ENCODE measurements around the gene MYCN.

MYCN gene

GRCh38 chr2:15956230-15956629 lies 15.9 kb downstream of the MYCN start:
- TF ChIP-seq MAX (IDR thresholded peaks at IDR 0.05) (no peak), ZBTB7A (IDR thresholded peaks at IDR 0.05; ENCODE audit: low read depth) (no peak), EGR1 (IDR thresholded peaks at IDR 0.05) (no peak), YY1 (IDR thresholded peaks at IDR 0.05; ENCODE audit: low read depth) (no peak), NFIC (IDR thresholded peaks at IDR 0.05) (no peak), CEBPB (IDR thresholded peaks at IDR 0.05) (no peak), EP300 (IDR thresholded peaks at IDR 0.05; ENCODE audit: borderline replicate concordance) (no peak), RAD21 (IDR thresholded peaks at IDR 0.05; ENCODE audit: low read depth) (no peak), TAF1 (IDR thresholded peaks at IDR 0.05; ENCODE audit: low read depth) (no peak), USF1 (IDR thresholded peaks at IDR 0.05) (no peak), TEAD4 (IDR thresholded peaks at IDR 0.05) (no peak), REST (IDR thresholded peaks at IDR 0.05; ENCODE audit: low read depth) (no peak), CREB1 (IDR thresholded peaks at IDR 0.05; ENCODE audit: low read depth) (no peak), TCF12 (IDR thresholded peaks at IDR 0.05; ENCODE audit: low read depth) (no peak), FOXM1 (IDR thresholded peaks at IDR 0.05; ENCODE audit: borderline replicate concordance, low read depth) (no peak)

- TF ChIP-seq EP300 (IDR thresholded peaks at IDR 0.05; ENCODE audit: borderline replicate concordance) (no peak), NFIC (IDR thresholded peaks at IDR 0.05) (no peak), EGR1 (IDR thresholded peaks at IDR 0.05) (no peak), RAD21 (IDR thresholded peaks at IDR 0.05; ENCODE audit: low read depth) (no peak), TEAD4 (IDR thresholded peaks at IDR 0.05) (no peak), CREB1 (IDR thresholded peaks at IDR 0.05; ENCODE audit: low read depth) (no peak), REST (IDR thresholded peaks at IDR 0.05; ENCODE audit: low read depth) (no peak), USF1 (IDR thresholded peaks at IDR 0.05) (no peak), FOXM1 (IDR thresholded peaks at IDR 0.05; ENCODE audit: borderline replicate concordance, low read depth) (no peak), TAF1 (IDR thresholded peaks at IDR 0.05; ENCODE audit: low read depth) (no peak), ZBTB7A (IDR thresholded peaks at IDR 0.05; ENCODE audit: low read depth) (no peak), TCF12 (IDR thresholded peaks at IDR 0.05; ENCODE audit: low read depth) (no peak), YY1 (IDR thresholded peaks at IDR 0.05; ENCODE audit: low read depth) (no peak)
These were observed 16.7 kb downstream of the MYCN start for GRCh38 chr2:15956751-15957736.

- TF ChIP-seq NFIC (IDR thresholded peaks at IDR 0.05) (no peak), FOXM1 (IDR thresholded peaks at IDR 0.05; ENCODE audit: borderline replicate concordance, low read depth) (no peak), ZBTB7A (IDR thresholded peaks at IDR 0.05; ENCODE audit: low read depth) (no peak), YY1 (IDR thresholded peaks at IDR 0.05; ENCODE audit: low read depth) (no peak), CREB1 (IDR thresholded peaks at IDR 0.05; ENCODE audit: low read depth) (no peak), MAX (IDR thresholded peaks at IDR 0.05) (no peak), EGR1 (IDR thresholded peaks at IDR 0.05) (no peak), TAF1 (IDR thresholded peaks at IDR 0.05; ENCODE audit: low read depth) (no peak), RAD21 (IDR thresholded peaks at IDR 0.05; ENCODE audit: low read depth) (no peak), EP300 (IDR thresholded peaks at IDR 0.05; ENCODE audit: borderline replicate concordance) (no peak), CEBPB (IDR thresholded peaks at IDR 0.05) (no peak), TCF12 (IDR thresholded peaks at IDR 0.05; ENCODE audit: low read depth) (no peak), TEAD4 (IDR thresholded peaks at IDR 0.05) (no peak)
These were observed 17.7 kb downstream of the MYCN start for GRCh38 chr2:15957881-15958713.

GRCh38 chr2:15959331-15960153 lies 19.2 kb downstream of the MYCN start:
- no peak for TF ChIP-seq NFIC (IDR thresholded peaks at IDR 0.05)
- no peak for TF ChIP-seq FOXM1 (IDR thresholded peaks at IDR 0.05; ENCODE audit: borderline replicate concordance, low read depth)
- no peak for TF ChIP-seq USF1 (IDR thresholded peaks at IDR 0.05)
- TF ChIP-seq CEBPB (IDR thresholded peaks at IDR 0.05): no peak
- no peak for TF ChIP-seq TEAD4 (IDR thresholded peaks at IDR 0.05)
- TF ChIP-seq YY1 (IDR thresholded peaks at IDR 0.05; ENCODE audit: low read depth): no peak

Measured in Ishikawa (cell line).